GM18517 (cell line): ENCODE data around the gene KATNBL1.
A peak's percentile ranks its signal among the peaks of the same experiment; 100 is the strongest.

Experiments used
- ATAC-seq: cut with Tn5 transposase; IDR thresholded peaks from one replicate; pipeline ENCODE4 v1.9.1; 2021; ENCODE audit warnings: mild to moderate bottlenecking, moderate library complexity; ENCODE audit not compliant: unreplicated experiment

Gene KATNBL1

DNA sequence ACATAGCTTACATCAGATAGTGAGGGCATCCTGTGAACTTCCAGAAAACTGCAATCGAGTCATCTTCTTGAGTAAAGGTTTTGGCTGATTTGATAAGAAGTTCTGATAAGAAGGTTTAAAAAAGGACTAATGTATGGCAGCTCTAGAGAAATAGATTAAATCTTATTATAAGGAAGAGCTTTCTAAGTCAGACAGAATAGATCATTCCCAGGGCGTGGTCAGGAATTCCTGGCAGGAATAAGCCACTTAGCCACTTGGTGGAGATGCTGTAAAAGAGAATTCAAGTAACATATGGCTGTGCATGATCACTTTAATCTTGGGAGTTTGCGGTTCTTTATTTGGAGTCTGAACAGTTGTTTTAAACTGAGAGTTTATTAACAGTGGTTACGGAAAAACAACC lies 90.6 kb downstream of the KATNBL1 start:
- no peak for ATAC-seq

DNA sequence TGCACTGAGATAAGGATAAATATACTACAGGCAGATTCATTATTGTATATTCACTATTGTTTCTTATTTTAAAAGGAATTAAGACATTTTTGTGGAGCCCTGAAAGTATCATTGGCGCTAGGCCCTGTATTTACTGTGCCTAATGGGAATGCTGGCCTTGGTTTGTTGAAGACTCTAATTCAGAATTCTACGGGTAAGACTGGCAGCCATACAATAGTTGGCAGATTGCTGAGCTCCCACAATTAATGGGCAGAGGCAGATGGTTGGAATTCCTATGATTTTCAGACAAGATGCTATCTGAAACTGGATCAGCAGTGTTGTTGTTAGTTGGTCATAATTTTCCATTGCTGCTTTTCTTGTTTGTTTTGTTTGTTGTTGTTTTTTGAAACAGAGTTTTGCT lies 93.3 kb downstream of the KATNBL1 start:
- no peak for ATAC-seq

DNA sequence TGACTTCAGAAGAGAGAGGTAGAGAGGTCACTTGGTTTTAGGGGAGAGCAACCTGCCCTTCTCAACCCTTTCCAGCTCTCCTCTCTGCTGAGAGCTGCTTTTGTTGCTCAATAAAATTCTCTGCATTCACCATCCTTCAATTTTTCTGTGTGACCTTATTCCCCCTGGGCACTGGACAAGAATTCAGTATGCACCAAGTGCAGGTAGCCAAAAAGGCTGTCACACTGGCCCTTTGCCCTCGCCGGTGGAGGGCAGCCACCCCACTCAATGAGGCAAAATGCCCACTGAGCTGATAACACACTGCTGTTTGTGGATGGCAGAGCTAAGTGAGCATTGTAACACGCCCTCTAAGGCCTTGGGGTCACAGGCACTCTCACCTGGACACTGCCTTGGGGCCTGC lies 95.2 kb downstream of the KATNBL1 start:
- ATAC-seq: no peak

DNA sequence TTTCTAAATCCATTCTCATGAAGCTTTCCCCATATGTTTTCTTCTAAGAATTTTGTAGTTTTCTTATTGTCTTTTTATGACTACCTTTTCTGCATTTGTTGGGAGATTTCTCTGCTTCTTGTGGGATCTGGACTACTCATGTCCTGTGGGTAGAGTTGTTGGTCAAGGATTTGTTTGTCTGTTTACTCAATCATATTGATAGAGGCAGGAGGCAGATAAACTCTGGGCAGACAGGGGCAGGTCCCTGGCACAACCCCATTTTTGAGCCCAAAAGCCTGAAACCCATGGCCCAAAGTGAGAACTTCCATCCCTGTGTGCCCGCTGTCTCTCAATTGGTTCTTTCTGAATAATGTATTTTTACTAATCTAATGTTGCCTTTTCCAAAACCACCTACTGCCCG lies 95.7 kb downstream of the KATNBL1 start:
- ATAC-seq: no peak

DNA sequence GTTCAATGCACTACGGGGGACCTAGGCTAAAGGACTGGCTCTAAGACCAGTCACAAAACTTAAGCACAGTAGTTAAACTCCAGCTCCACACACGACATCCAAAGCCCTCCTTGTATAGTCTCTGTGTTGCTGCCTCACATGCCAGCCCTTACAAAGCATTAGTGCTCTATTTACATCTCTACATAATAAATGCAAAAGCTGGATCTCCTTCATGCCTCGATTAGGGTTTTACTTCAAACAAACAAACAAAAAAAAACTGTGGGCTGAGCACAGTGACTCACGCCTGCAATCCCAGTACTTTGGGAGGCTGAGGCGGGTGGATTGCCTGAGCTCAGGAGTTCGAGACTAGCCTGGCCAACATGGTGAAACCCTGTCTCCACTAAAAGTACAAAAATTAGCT lies 98.4 kb downstream of the KATNBL1 start:
- ATAC-seq: no peak

DNA sequence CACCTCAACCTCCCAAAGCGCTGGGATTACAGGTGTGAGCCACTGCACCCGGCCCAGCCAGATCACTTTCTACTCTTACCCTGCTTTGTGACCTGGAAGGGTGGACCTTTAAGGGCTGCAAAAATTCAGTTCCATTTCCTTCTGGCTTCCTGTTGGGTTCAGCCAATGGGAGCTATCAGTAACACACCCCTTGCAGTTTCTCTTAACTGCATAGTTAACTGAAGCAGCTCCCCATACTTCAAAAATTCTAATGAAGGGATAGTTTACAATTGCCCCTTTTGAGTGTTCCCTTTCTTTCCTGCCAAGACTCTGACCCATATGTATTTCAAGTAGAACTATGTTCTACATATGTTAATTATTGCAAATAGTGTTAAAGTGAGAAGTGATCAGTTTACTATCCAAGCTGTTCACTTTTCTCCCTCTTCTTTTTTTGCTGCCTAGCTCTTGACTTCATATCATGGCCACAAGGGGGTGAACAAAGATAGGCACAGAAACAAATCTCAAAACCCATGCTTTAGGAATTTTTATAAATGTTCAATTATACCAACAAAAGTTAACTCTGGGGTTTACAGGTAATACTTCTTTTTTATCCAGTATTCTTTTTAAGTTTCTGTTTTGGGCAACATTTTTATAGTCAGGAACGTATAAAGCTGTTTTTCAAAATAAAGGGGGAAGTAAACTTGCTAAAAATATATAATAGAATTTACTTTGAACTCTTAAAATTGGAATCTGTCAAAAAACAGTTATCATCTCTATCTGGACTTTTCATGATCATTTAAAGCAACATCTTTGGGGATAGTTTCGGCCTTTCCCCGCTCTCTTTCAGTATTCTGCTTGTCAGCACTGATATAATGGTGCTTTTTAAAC lies 99.9 kb downstream of the KATNBL1 start:
- no peak for ATAC-seq

DNA sequence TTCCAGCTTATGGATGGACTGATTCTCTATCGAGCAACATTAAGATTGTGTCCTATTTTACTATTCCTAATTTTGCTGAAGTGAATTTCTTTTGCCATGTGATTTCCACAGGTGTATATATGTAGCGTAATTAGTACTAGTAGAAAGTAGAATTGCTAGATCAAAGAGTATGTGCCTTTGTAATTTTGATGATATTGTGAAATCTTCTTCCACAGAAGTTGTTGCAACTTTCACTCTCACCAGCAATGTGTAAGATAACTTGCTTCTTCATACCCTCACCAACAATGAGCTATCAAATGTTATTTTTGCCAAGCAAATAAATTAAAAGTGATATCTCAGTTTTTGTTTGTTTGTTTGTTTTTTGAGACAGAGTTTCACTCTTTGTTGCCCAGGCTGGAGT lies 102.6 kb downstream of the KATNBL1 start:
- no peak for ATAC-seq

DNA sequence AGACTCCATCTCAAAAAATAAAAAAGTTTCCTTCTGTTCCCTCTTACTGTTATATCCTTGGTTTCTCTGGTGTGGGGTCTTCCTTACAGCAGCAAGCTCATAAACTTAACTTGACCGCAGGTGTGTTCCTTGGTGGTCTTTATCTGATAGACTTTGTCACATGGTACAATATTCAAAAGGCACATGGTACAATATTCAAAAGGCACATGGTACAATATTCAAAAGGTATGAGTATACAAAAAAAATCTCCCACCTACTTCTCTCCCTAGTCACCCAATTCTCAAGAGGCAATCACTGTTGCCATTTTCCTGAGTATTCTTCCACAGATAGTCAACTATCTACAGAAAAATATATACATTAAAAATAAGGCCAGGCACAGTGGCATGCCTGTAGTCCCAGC lies 103.5 kb downstream of the KATNBL1 start:
- ATAC-seq: no peak

DNA sequence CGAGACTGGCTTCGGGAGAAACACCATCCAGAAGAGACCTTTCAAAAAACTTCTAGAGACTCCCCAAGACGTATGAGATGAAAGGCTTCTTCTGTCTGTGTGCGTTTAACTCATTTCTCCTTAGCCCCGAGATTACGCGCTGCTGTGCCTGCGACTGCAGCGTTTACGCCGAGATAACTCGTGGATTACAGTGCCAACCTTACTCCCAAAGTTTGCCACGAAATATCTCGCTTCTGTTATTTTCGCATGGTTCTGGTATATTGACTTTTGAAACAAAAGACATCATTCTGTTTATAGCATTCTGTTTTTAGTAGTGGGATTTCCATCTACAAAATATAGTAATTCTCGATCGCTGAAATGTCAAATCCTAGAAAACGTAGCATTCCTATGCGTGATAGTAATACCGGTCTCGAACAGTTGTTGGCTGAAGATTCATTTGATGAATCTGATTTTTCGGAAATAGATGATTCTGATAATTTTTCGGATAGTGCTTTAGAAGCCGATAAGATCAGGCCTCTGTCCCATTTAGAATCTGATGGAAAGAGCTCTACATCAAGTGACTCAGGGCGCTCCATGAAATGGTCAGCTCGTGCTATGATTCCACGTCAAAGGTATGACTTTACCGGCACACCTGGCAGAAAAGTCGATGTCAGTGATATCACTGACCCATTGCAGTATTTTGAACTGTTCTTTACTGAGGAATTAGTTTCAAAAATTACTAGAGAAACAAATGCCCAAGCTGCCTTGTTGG lies 107.5 kb downstream of the KATNBL1 start:
- ATAC-seq: peak; percentile 29

DNA sequence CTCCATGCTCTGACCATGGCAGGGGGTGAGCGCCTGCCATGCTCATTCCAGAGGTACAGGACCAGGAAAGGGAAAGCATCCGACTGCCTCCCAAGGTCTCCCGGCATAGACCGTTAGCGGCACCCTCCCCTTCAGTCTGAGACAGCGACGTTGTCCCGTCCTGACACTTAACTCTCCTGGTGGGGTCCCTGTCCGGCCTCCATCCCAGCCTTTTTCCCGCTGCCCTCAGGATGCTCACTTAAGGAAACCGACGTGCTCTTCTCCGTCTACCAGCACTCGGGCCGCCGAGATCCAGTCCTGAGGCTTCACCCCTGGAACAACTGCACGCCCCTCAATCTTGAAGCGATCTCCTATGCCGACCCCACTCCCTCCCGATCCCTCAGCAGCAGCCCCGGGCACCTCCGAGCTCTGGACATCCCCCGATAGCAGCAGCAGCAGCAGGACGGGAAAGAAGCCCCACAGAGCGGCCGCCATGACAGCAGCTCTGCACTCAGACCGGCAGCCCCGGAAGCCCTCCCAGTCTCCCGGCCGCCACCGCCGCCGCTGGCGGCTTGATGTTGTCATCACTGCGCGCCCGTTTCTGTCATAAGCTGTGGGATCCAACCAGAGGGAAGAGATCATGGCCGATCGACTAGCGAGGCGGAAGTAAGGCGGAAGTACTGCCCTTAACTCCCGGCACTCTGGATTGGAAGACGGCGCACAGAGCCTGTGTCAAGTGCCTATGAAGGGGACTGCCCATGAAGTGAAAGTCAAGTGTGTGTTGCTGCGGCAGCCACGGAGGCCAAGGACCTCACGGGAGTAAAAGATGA lies 108.3 kb downstream of the KATNBL1 start, which contains the start of the genes EMC7 and PGBD4:
Gene EMC7, minus strand, starts transcription at position 497 of the 809 bp plus-strand sequence. Its CDS starts 23 bp downstream, at position 474.
Gene PGBD4, plus strand, starts transcription at position 718 of the 809 bp plus-strand sequence. CDS start 449 bp downstream, outside the sequence.
- ATAC-seq: peak; percentile 97

DNA sequence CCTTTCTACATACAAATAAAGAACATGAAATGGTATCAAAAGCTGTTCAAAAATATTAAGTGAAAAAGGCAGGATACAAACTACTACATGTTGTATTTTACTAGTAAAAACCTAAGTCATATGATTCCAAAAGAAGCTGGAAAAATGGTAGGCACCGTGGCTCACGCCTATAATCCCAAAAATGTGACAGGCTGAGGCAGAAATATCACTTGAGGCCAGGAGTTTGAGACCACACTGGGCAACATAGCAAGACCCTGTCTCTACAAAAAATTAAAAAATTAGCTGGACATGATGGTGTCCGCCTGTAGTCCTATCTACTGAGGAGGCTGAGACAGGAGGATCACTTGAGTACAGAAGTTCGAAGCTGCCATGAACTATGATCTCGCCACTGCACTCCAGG lies 110.0 kb downstream of the KATNBL1 start:
- ATAC-seq: no peak
